Stimulated activated memory B cell treated with anti-CD40 and anti-IgM and Interleukin-4, amounts not matched to agents 10 μg/mL and 1 μg/mL and 100 μg/mL, for 72 hours (primary cell): ENCODE measurements around the gene TNFRSF4.
"Not testable (repeated sequence)": the region's sequence is repeated elsewhere in the genome, so short reads cannot be mapped to it uniquely, and the experiment has no call there.

Source experiments
- ATAC-seq: fragments of 150-1000 bp; cut with Tn5 transposase; 2 replicates; pipeline ENCODE4 v1.10.0; 2021
- H3K27ac Mint-ChIP-seq: one replicate; pipeline ENCODE4 v1.8.0; 2022; ENCODE audit warnings: mild to moderate bottlenecking, mixed read lengths
- H3K27me3 Mint-ChIP-seq: one replicate; pipeline ENCODE4 v1.8.0; 2022; ENCODE audit warnings: mixed read lengths
- H3K36me3 Mint-ChIP-seq: one replicate; pipeline ENCODE4 v1.8.0; 2022; ENCODE audit warnings: mixed read lengths
- H3K4me1 Mint-ChIP-seq: one replicate; pipeline ENCODE4 v1.8.0; 2022; ENCODE audit warnings: mixed read lengths
- H3K4me3 Mint-ChIP-seq: one replicate; pipeline ENCODE4 v1.8.0; 2022; ENCODE audit warnings: mild to moderate bottlenecking, moderate library complexity, mixed read lengths
- H3K9me3 Mint-ChIP-seq: one replicate; pipeline ENCODE4 v1.8.0; 2022; ENCODE audit warnings: mixed read lengths

TNFRSF4 gene

GRCh38 chr1:1197188-1197500 lies 16.8 kb downstream of the TNFRSF4 start:
- Mint-ChIP-seq H3K27me3 (peaks cover 11% of the 10 kb centered on the region), H3K4me3 (no peak overlapping the region), H3K4me1 (peaks cover 16% of the 10 kb centered on the region), H3K27ac (no peak overlapping the region), H3K9me3 (peaks cover 8% of the 10 kb centered on the region), H3K36me3 (peaks cover 6% of the 10 kb centered on the region)
- ATAC-seq: no peak

GRCh38 chr1:1196431-1197187 lies 17.3 kb downstream of the TNFRSF4 start:
- Mint-ChIP-seq H3K36me3 (peaks cover 10% of the 10 kb centered on the region), H3K9me3 (peaks cover 12% of the 10 kb centered on the region), H3K4me3 (no peak overlapping the region), H3K4me1 (peaks cover 16% of the 10 kb centered on the region), H3K27ac (no peak overlapping the region), H3K27me3 (peaks cover 16% of the 10 kb centered on the region)
- no peak for ATAC-seq

- Mint-ChIP-seq H3K9me3 (peaks cover 12% of the 10 kb centered on the region), H3K36me3 (peaks cover 10% of the 10 kb centered on the region), H3K4me1 (peaks cover 15% of the 10 kb centered on the region), H3K27me3 (peaks cover 14% of the 10 kb centered on the region)
- H3K27ac Mint-ChIP-seq, ATAC-seq, H3K4me3 Mint-ChIP-seq: not testable (repeated sequence)
Observed at GRCh38 chr1:1195726-1196125, 18.2 kb downstream of the TNFRSF4 start.

- no peak overlapping the region for H3K27ac Mint-ChIP-seq
Observed at GRCh38 chr1:1194723-1195122, 19.2 kb downstream of the TNFRSF4 start.

GRCh38 chr1:1191734-1192133 lies 22.2 kb downstream of the TNFRSF4 start:
- peaks cover 10% of the 10 kb centered on the region for H3K36me3 Mint-ChIP-seq
- H3K4me3 Mint-ChIP-seq: no peak overlapping the region
- H3K4me1 Mint-ChIP-seq: peaks cover 5% of the 10 kb centered on the region
- peaks cover 12% of the 10 kb centered on the region for H3K9me3 Mint-ChIP-seq
- ATAC-seq: no peak
- peaks cover 25% of the 10 kb centered on the region for H3K27me3 Mint-ChIP-seq
- H3K27ac Mint-ChIP-seq: no peak overlapping the region

More at GRCh38 chr1:1194723-1195122, 19.2 kb downstream of the TNFRSF4 start:
- peaks cover 16% of the 10 kb centered on the region for H3K27me3 Mint-ChIP-seq
- H3K4me1 Mint-ChIP-seq: peaks cover 5% of the 10 kb centered on the region
- ATAC-seq: no peak
- peaks cover 10% of the 10 kb centered on the region for H3K36me3 Mint-ChIP-seq
- H3K9me3 Mint-ChIP-seq: peaks cover 12% of the 10 kb centered on the region
- H3K4me3 Mint-ChIP-seq: no peak overlapping the region

GRCh38 chr1:1189111-1189510 lies 24.8 kb downstream of the TNFRSF4 start:
- Mint-ChIP-seq H3K9me3 (peaks cover 5% of the 10 kb centered on the region), H3K4me3 (no peak overlapping the region), H3K27ac (no peak overlapping the region), H3K36me3 (peaks cover 6% of the 10 kb centered on the region), H3K27me3 (peaks cover 27% of the 10 kb centered on the region), H3K4me1 (peaks cover 6% of the 10 kb centered on the region)
- ATAC-seq: no peak

- H3K27me3 Mint-ChIP-seq: peaks cover 38% of the 10 kb centered on the region
- ATAC-seq: no peak
- no peak overlapping the region for H3K4me3 Mint-ChIP-seq
- no peak overlapping the region for H3K27ac Mint-ChIP-seq
- H3K4me1 Mint-ChIP-seq: peaks cover 15% of the 10 kb centered on the region
- peaks cover 6% of the 10 kb centered on the region for H3K36me3 Mint-ChIP-seq
- H3K9me3 Mint-ChIP-seq: peaks cover 5% of the 10 kb centered on the region
Observed at GRCh38 chr1:1187938-1188337, 26.0 kb downstream of the TNFRSF4 start.

GRCh38 chr1:1185101-1185765 lies 28.7 kb downstream of the TNFRSF4 start:
- H3K9me3 Mint-ChIP-seq: no peaks in the 10 kb centered on the region
- no peak for ATAC-seq

GRCh38 chr1:1183833-1184775 lies 29.8 kb downstream of the TNFRSF4 start:
- peaks cover 39% of the 10 kb centered on the region for H3K27me3 Mint-ChIP-seq
- no peaks in the 10 kb centered on the region for H3K9me3 Mint-ChIP-seq
- no peak for ATAC-seq
- no peak overlapping the region for H3K4me3 Mint-ChIP-seq
- H3K27ac Mint-ChIP-seq: peak overlapping the region; percentile 39
- peaks cover 22% of the 10 kb centered on the region for H3K4me1 Mint-ChIP-seq
- H3K36me3 Mint-ChIP-seq: no peaks in the 10 kb centered on the region

More at GRCh38 chr1:1185101-1185765, 28.7 kb downstream of the TNFRSF4 start:
- Mint-ChIP-seq H3K27ac (no peak overlapping the region), H3K4me1 (peaks cover 25% of the 10 kb centered on the region), H3K36me3 (no peaks in the 10 kb centered on the region), H3K4me3 (no peak overlapping the region), H3K27me3 (peaks cover 48% of the 10 kb centered on the region)

- no peak for ATAC-seq
- Mint-ChIP-seq H3K9me3 (no peaks in the 10 kb centered on the region), H3K27ac (peak overlapping the region; percentile 39)
Observed at GRCh38 chr1:1183221-1183747, 30.7 kb downstream of the TNFRSF4 start.

GRCh38 chr1:1182491-1183220 lies 31.3 kb downstream of the TNFRSF4 start:
- peaks cover 42% of the 10 kb centered on the region for H3K27me3 Mint-ChIP-seq
- H3K27ac Mint-ChIP-seq: no peak overlapping the region
- no peaks in the 10 kb centered on the region for H3K9me3 Mint-ChIP-seq
- ATAC-seq: no peak
- H3K36me3 Mint-ChIP-seq: no peaks in the 10 kb centered on the region
- H3K4me1 Mint-ChIP-seq: peaks cover 20% of the 10 kb centered on the region
- H3K4me3 Mint-ChIP-seq: no peak overlapping the region

More at GRCh38 chr1:1183221-1183747, 30.7 kb downstream of the TNFRSF4 start:
- peaks cover 20% of the 10 kb centered on the region for H3K4me1 Mint-ChIP-seq
- no peaks in the 10 kb centered on the region for H3K36me3 Mint-ChIP-seq
- no peak overlapping the region for H3K4me3 Mint-ChIP-seq
- H3K27me3 Mint-ChIP-seq: peaks cover 36% of the 10 kb centered on the region

- Mint-ChIP-seq H3K4me3 (no peak overlapping the region), H3K27ac (no peak overlapping the region)
Observed at GRCh38 chr1:1181938-1182410, 32.0 kb downstream of the TNFRSF4 start.

GRCh38 chr1:1181129-1181937 lies 32.6 kb downstream of the TNFRSF4 start:
- Mint-ChIP-seq H3K27me3 (peaks cover 54% of the 10 kb centered on the region), H3K36me3 (no peaks in the 10 kb centered on the region), H3K4me1 (peaks cover 28% of the 10 kb centered on the region), H3K27ac (no peak overlapping the region), H3K9me3 (no peaks in the 10 kb centered on the region), H3K4me3 (no peak overlapping the region)
- ATAC-seq: no peak

More at GRCh38 chr1:1181938-1182410, 32.0 kb downstream of the TNFRSF4 start:
- Mint-ChIP-seq H3K27me3 (peaks cover 48% of the 10 kb centered on the region), H3K9me3 (no peaks in the 10 kb centered on the region), H3K36me3 (no peaks in the 10 kb centered on the region), H3K4me1 (peaks cover 23% of the 10 kb centered on the region)
- ATAC-seq: no peak
